Ishikawa (cell line): ENCODE measurements around the gene THBS4.

Source experiments
- CEBPB ChIP-seq: IDR thresholded peaks from 2 replicates; pipeline ENCODE4 v1.6.1; 2012
- EGR1 ChIP-seq: IDR thresholded peaks from 2 replicates; pipeline ENCODE4 v1.6.1; 2012
- EP300 ChIP-seq: IDR thresholded peaks from 2 replicates; pipeline ENCODE4 v1.6.1; 2012; ENCODE audit warnings: borderline replicate concordance
- FOXM1 ChIP-seq: IDR thresholded peaks from 2 replicates; pipeline ENCODE4 v1.6.1; 2012; ENCODE audit warnings: low read depth, borderline replicate concordance
- NFIC ChIP-seq: IDR thresholded peaks from 2 replicates; pipeline ENCODE4 v1.6.1; 2012
- RAD21 ChIP-seq: IDR thresholded peaks from 2 replicates; pipeline ENCODE4 v1.6.1; 2012; ENCODE audit warnings: low read depth
- TAF1 ChIP-seq: IDR thresholded peaks from 2 replicates; pipeline ENCODE4 v1.6.1; 2012; ENCODE audit warnings: low read depth, mild to moderate bottlenecking
- TCF12 ChIP-seq: IDR thresholded peaks from 2 replicates; pipeline ENCODE4 v1.6.1; 2012; ENCODE audit warnings: low read depth
- TEAD4 ChIP-seq: IDR thresholded peaks from 2 replicates; pipeline ENCODE4 v1.6.1; 2012
- YY1 ChIP-seq: IDR thresholded peaks from 2 replicates; pipeline ENCODE4 v1.6.1; 2012; ENCODE audit warnings: low read depth
- TF ChIP-seq, protein P1 (sequence below): IDR thresholded peaks from 2 replicates; pipeline ENCODE4 v1.6.1; 2012
- TF ChIP-seq, protein P2 (sequence below): IDR thresholded peaks from 2 replicates; pipeline ENCODE4 v1.6.1; 2012; ENCODE audit warnings: low read depth, mild to moderate bottlenecking
- TF ChIP-seq, protein P3 (sequence below): IDR thresholded peaks from 2 replicates; pipeline ENCODE4 v1.6.1; 2012

DNA sequence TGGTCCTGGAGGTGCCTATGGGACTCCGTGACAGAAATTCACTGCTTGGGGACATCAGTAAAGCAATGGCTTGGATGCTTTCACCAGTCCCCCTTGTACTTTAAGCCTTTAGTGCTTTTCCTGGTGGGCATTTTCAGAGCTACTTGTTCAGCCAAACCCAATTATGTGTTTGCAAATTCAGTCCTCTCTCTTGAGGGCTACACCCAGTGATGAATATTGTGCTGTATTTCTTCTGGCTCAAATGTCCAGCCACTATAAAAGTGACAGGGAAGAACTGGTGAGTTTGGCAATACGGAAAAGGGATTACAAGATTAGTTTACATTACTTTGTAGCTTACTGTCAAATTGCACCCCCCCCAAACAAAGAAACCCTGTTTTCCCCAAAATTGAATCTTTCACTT, 4.5 kb downstream of the THBS4 start:
- TF ChIP-seq, protein P1, sequence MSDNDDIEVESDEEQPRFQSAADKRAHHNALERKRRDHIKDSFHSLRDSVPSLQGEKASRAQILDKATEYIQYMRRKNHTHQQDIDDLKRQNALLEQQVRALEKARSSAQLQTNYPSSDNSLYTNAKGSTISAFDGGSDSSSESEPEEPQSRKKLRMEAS = no peak
- no peak for TF ChIP-seq NFIC
- TF ChIP-seq CEBPB = no peak
- no peak for TF ChIP-seq EGR1
- TF ChIP-seq, protein P2, sequence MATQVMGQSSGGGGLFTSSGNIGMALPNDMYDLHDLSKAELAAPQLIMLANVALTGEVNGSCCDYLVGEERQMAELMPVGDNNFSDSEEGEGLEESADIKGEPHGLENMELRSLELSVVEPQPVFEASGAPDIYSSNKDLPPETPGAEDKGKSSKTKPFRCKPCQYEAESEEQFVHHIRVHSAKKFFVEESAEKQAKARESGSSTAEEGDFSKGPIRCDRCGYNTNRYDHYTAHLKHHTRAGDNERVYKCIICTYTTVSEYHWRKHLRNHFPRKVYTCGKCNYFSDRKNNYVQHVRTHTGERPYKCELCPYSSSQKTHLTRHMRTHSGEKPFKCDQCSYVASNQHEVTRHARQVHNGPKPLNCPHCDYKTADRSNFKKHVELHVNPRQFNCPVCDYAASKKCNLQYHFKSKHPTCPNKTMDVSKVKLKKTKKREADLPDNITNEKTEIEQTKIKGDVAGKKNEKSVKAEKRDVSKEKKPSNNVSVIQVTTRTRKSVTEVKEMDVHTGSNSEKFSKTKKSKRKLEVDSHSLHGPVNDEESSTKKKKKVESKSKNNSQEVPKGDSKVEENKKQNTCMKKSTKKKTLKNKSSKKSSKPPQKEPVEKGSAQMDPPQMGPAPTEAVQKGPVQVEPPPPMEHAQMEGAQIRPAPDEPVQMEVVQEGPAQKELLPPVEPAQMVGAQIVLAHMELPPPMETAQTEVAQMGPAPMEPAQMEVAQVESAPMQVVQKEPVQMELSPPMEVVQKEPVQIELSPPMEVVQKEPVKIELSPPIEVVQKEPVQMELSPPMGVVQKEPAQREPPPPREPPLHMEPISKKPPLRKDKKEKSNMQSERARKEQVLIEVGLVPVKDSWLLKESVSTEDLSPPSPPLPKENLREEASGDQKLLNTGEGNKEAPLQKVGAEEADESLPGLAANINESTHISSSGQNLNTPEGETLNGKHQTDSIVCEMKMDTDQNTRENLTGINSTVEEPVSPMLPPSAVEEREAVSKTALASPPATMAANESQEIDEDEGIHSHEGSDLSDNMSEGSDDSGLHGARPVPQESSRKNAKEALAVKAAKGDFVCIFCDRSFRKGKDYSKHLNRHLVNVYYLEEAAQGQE = no peak
- TF ChIP-seq EP300 = no peak
- TF ChIP-seq FOXM1 = no peak
- no peak for TF ChIP-seq YY1
- no peak for TF ChIP-seq TAF1
- no peak for TF ChIP-seq TCF12
- TF ChIP-seq TEAD4 = no peak
- TF ChIP-seq RAD21 = no peak
- TF ChIP-seq, protein P3, sequence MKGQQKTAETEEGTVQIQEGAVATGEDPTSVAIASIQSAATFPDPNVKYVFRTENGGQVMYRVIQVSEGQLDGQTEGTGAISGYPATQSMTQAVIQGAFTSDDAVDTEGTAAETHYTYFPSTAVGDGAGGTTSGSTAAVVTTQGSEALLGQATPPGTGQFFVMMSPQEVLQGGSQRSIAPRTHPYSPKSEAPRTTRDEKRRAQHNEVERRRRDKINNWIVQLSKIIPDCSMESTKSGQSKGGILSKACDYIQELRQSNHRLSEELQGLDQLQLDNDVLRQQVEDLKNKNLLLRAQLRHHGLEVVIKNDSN = no peak
